Cerebellar cortex (tissue), 1 donor: ENCODE results near the gene HSPA5.

Experiments used
- DNase-seq: peaks from one replicate; pipeline ENCODE4 v3.0.0-alpha.2; 2015; ENCODE audit warnings: low spot score

HSPA5 gene

DNA sequence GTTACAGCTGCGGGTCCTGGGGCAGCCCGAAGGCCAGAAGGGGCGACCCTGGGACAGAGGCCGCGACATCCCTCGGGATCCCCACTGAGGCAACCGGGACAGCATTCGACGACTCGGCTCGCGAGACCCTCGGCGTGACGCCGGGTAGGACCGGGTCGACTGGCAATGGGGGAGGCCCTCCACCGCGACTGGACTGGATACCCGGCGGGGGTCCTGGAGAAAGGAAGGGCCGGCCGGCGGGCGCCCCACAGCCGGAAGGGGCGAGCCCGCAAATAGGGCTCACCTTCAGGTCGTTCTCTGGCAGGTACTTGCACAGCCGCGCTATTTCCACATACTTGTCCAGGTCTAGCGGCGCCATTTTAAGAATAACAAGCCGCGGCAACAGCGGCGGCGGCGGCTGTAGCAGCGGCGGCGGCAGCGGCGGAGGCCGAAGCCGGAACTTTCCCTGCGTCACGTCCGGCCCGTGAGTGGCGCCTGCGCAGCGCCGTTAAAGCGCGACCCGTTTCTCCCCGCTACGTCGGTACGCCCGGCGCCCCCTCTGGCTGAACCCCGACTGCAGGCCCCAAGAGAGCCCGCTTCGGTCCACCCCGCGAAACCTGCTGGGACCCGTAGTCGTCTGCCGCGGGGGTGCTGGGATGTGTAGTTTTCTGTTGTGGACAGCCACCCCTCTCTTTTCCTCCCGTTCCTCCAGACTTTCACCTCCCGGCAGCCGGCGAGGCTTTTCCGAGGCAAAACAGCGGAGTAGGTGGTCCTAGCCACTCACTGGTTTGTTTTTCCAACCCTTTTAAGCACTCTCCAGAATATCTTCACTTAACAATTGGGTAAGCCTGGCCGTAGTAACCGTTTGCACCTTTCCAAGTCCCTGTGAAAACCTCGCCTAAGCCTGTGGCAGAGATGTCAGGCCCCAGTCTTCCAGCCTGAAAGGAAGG lies 51.5 kb downstream of the HSPA5 start, which contains the start of gene PPP6C:
Gene PPP6C (minus strand): TSS at position 443 of the 929 bp plus-strand sequence. CDS start 85 bp downstream, at position 358.
- peak; percentile 97 for DNase-seq

DNA sequence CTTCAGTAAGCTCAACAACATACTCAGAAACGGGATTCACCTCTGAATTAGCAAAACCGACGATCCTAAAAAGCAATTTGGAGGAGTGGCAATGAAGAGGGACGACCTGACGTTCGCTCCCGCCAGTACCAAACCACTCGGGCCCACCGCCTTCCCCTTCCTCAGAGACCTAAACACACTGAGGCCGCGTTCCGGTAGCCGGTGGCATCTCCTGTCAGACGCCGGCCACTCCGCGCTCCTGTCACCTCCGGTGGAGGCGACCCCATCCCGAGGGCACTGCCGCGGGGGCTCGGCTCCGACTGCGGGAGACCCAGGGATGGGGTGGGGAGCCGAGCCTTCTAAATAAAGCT lies 52.2 kb downstream of the HSPA5 start:
- no peak for DNase-seq
